HG03460 (cell line): ENCODE data around the gene ADAMTS17.

Experiments used
- ATAC-seq: cut with Tn5 transposase; IDR thresholded peaks from one replicate; pipeline ENCODE4 v1.9.1; 2021; ENCODE audit not compliant: unreplicated experiment

ADAMTS17 gene

GRCh38 chr15:100140527-100141308 lies 201.1 kb downstream of the ADAMTS17 start:
- no peak for ATAC-seq

DNA sequence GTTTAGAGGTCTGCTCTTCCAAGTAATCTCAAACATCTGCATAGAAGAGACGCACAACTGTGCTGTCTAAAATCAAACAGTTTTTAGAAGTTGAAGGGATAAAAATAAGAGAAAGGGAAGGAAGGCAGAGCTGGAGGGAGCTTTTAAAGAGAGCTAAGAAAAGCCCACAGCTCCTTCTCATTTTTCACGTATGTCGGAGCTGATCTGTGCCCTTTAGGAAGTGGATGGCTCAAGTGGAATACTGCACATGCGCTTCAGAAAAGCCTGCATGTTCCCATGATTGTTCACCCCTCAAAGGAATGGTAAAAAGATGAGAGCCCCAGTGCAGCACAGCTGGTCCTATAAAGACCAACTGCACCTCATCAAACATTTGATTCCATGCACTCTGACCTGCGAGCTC lies 207.2 kb downstream of the ADAMTS17 start:
- no peak for ATAC-seq

- ATAC-seq = no peak
These were observed 207.6 kb downstream of the ADAMTS17 start for GRCh38 chr15:100134089-100134583.

DNA sequence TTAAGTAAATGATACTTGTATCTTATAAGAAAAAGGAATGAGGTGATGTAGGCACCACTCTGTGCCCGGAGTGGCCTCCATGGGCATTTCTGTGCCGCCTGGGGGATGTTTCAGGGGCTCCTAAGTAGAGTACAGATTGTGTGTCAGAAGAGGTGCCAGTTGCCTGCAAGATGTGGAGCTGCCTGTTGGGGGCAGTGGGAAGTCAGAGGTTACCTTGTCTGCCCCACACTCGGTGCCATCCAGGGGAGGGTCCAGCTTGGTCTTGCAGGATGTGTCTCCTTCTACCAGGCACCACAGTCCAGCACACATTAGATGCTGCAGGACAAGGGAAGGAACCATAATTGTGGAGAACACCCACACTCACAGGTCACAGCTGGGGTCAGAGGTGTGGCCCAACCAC lies 208.8 kb downstream of the ADAMTS17 start:
- ATAC-seq = no peak

- ATAC-seq = no peak
These were observed 209.5 kb downstream of the ADAMTS17 start for GRCh38 chr15:100132309-100132708.

DNA sequence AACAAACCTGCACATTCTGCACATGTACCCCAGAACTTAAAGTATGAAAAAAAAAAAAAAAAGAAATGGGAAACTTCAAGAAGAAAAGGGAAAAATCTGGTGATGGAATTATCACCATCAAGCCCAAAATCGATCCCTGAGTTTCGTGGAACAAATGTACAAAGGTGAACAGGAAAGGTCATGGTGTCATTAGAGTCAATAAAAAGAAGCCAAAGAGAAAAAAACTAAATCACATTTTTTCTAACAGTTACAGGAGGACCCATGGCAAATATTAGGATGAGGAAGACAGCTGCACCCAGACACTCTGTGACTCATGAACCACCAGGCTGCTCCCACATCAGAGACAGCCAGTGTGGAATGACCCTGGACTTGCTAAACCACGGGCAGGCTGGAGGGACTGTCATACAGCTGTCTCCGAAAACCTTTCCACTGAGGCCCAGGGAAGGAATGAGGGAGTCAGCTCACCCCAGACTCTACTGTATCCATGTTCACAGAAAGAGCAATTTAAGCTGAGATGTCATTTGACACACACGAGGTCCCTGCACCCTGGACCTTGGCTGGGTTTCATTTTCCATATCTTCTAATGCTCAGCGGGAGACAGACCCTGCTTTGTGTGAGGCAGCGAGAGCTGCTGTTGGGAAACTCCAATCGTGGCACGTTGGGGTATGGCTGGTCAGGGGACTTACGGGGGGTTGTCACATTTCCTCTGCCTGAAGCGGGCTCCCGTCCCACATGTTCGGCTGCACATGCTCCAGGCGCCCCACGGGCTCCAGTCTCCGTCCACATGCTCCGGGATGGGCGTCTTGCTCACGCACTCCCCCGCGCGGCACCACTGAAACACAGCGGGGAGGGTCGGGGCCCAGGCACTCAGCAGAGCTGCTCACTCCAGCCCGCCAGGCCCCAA lies 210.2 kb downstream of the ADAMTS17 start:
- ATAC-seq = no peak

GRCh38 chr15:100129677-100130076 lies 212.1 kb downstream of the ADAMTS17 start:
- no peak for ATAC-seq

- ATAC-seq = no peak
These were observed 216.2 kb downstream of the ADAMTS17 start for GRCh38 chr15:100125401-100126191.

DNA sequence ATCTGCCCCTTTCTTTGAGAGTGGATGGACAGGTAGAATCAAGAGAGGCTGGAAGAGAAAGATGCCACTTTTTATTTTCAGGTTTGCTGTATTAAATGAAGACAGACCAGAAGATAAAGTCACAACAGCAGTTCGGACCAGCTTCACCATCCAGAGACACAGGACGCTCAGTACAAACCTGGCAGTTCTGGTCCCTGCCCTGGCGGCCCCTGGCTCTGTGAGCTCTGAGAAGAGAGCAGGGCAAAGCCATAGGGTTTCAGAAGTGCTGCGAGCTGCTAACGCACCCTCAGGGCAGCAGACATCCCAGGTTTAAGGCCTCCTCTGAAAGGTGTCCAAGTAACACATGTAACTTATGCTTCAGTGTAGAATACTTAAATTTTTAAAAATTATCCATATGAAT lies 216.8 kb downstream of the ADAMTS17 start:
- no peak for ATAC-seq

GRCh38 chr15:100124361-100124760 lies 217.4 kb downstream of the ADAMTS17 start:
- ATAC-seq = no peak

DNA sequence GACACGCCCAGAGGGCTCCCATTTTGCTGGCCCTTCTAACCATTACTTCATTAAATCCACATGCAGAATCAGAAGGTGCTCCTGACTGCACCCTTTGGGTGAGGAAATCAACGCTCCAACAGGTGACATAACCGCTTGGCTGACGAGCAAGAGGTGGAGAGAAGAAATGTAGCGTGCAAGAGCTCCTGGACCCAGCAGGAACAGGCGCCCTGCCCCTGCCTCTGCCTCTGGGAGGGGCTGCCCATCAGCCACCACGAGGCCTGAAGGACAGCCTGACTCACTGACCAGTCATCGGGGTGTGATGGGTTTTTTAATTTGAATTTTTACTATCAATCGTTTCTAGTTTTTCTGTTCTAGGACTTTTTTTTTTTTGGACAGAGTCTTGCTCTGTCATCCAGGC lies 218.2 kb downstream of the ADAMTS17 start:
- ATAC-seq = no peak

DNA sequence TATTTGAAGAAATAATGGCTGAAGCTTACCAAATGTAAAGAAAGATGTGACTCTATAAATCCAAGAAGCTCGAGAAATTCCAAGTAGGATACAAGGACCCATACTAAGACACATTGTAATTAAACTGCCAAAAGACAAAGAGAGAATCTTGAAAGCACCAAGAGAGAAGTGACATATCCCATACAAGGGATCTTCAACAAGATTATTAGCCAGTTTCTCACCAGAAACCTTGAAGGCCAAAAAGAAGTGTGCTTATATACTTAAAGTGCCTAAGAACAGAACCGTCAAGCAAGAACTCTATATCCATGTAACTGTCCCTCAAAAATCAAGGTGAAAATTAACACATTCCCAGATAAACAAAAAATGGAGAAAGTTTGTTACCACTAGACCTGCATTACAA lies 220.5 kb downstream of the ADAMTS17 start:
- ATAC-seq = no peak

DNA sequence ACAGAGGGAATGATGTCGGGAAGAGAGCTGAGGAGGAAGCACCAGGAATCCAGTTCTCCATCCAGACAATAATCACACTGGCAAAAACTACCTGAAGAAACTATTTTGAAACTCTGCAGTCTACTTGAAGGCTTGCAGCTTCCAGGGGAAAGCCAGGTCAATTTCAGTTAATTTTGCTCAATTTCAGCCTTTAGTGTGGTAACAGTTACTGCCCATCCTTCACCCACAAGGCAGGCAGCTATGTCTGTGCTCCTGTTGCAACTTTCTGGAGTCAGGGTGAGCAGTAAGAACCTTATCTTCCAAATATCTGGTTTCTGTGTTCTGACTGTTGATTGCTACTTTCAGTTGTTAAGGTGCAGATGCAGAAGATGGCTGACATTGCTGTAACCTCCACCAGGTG lies 221.7 kb downstream of the ADAMTS17 start:
- no peak for ATAC-seq

DNA sequence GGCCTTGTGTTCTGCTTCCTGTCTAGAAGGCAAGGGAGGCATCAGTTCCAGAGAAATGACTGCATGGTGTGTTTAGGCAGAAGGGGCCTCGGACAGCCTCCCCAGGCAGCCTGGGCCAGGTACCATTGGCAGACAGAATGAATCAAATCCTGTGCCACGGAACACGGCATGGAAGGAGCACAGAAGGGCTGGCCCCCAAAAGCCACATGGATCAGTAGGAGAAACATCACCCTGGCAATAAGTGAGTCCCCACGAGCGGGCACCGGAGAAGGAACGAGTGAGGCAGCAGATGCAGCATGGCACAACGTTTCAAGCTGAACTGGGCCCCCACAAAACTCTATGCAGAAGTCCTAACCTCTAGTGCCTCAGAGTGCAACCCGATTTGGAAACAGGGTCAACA lies 223.2 kb downstream of the ADAMTS17 start:
- no peak for ATAC-seq

DNA sequence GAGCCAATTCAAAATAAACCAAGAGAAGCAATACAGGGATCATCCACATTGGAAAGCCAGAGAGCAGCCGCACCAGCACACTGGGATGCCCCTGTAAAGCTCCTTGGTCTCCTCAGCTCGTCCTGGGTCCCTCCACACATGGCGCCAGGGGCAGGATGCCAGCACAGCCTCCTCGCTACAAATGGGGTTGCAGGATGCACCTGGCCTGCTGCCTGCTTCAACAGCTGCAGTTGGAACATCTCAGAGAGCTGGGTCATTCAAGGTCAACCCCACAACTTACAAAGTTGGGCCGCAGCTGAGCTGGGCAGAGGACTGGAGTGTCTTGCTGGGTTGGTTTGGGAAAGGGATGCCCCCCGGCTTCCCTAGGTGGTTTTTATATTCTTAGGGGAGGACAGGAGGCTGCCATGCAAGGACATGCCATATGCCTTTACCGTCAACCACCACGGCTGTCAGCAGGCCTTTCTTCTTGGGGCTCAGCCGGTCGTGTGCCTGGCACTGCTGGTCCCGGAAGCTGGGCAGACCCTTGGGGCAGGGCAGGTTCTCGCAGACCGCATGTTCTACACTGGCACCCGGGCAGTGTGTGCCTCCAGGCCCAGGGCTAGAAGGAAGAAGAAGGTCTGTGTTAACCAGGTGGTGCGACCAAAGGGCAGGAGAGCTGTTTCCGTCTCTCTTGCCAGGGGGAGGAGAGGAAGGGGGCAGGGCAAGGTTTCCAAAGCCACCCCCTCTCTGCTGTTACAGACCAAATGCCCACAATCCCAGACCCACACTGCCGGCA lies 225.2 kb downstream of the ADAMTS17 start:
- no peak for ATAC-seq

GRCh38 chr15:100115711-100116090 lies 226.1 kb downstream of the ADAMTS17 start:
- ATAC-seq = no peak

DNA sequence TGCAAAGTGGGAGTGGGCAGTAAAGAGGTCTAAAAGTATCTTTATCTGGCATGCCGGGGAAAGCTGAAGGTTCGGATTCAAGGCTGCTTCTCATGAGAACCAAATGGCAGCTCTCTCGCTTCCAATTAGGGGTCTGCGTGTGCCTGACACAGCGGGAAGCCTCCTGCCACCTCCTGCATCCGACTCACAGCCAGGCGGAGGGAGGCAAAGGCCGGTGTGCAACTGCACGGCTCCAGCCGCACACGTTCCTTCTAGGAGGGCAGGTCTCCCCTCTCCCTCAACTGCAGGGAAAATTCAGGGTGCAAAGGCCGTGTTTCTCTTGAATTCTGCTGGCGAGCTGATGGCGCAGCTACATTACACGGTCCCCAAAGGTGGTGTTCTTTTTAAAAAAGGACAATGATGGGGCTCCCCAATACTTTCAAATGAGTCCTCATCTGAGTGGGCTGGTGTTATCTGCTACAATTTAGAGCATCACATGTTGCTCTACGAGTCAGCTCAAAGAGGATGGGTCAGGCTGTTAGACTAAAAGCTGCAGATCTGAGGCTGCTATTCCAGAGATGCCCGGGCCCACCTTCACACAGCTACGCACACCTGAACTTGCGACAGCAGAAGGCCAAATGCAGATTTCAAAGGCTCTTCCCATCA lies 226.6 kb downstream of the ADAMTS17 start:
- no peak for ATAC-seq

- ATAC-seq = no peak
These were observed 227.2 kb downstream of the ADAMTS17 start for GRCh38 chr15:100114571-100114970.

GRCh38 chr15:100114100-100114499 lies 227.7 kb downstream of the ADAMTS17 start:
- ATAC-seq = no peak
